Hippocampal formation (tissue), 2 donors: ENCODE measurements around the gene GABBR2.
A peak's percentile ranks its signal among the peaks of the same experiment; 100 is the strongest.
"Not testable (repeated sequence)": the region's sequence is repeated elsewhere in the genome, so short reads cannot be mapped to it uniquely, and the experiment has no call there.

Source experiments
- DNase-seq, 2 donors: peaks; one replicate each; lab custom pipeline; 2025; lab: John Stamatoyannopoulos, UW

GABBR2 gene

DNA sequence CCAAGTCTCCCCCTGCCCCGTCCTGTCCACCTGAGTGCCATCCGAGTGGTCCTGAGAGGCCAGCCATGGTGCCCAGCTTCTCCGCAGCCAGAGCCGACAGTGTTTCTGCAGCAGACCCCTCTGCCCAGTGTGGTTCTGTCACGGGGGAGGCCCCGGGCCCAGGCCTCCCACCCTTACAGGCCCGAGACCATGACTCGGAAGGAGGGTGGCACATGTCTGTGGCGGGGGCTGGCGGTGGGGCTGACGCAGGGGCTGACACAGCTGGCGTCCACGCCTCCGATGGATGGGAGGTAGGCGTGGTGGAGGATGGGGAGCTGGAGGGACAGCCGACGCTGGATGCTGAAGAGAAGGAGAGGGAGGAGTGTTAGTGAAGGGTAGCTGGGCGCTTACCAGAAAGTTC is 418.3 kb downstream of the GABBR2 start:
- no peak for DNase-seq

DNA sequence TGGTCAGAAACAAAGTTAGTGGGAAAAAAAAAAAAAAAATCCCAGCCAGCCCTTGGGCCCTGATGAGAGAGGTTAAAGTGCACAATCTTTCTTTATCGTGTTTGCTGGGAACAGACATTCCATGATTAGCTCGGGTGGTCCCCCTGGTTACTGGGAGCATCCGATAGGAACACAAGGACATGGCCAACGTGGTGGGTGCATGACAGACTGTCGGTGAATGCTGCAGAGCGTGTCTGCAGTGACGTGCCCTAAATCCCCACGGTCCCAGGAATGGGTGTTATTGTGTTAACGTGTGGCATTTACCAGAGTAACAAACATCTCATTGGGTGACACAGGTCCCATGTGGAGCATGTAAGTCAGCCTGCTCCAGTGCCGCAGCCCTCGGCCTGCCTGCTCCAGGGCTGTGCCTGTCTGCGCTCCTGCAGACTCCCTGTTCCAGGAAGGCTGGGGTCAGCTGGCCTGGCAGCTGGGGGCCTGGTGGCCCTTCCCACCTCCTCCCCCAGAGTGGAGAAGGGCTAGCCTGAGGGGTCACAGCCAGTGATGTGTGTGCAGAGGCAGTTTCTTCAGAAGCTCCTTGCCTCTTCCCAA is 419.0 kb downstream of the GABBR2 start:
- DNase-seq, result no peak

DNA sequence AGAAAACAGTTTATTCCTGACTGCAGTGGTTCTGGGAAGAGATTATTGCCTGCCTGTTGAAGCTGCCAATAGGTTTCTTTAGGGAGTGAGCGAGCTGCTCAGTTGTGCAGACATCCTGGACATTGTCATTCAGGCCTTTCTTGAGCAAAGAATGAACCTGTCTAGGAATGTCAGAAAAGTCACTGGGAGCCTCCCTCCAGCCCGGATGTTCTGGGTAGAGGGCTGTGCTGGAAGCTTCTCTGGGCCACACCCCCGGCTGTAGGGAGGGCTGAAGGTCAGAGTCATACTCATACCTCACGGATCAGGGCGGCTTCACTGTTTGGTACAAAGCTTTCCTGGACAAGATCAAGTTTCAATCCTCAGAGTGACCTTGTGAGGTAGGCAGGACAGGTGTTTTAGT is 419.9 kb downstream of the GABBR2 start:
- no peak for DNase-seq

DNA sequence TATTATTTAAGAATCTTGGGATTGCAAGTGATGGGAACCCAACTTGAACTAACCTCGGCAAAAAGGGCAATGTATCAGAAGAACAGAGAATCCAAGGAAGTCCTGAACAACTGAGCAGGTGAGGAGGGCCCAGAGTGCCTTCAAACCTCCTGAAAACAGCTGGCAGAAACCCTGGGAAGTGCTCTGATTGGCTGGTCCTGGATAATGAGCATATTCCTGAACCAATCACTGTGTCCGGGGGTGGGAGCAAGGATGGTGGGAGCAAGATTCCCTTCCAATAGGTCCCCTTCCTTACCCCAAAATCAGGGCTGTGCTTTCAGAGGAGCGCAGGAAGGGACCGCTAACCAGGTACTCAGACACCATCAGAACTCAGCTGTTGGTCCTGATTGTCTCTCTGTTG is 421.4 kb downstream of the GABBR2 start:
- no peak for DNase-seq

DNA sequence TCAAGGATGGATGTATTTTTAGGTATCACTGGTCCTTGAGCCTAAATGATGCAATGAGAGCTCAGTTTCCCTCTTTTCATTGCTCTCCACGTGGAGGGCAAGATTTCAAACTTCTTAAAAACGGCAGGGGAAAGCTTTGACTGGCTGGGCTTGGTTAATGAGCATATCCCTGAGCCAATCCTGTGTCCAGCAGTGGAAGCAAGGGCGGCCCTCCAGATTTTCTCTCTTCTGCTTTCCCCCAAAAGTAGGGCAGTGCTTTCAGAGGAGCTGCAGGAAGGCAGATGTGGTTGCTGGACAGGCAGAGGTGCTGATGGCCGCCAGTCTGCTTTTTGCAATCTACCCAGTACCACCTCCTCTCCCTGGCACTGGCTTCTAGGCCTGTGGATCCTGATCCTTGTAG is 423.3 kb downstream of the GABBR2 start:
- DNase-seq, result no peak

DNA sequence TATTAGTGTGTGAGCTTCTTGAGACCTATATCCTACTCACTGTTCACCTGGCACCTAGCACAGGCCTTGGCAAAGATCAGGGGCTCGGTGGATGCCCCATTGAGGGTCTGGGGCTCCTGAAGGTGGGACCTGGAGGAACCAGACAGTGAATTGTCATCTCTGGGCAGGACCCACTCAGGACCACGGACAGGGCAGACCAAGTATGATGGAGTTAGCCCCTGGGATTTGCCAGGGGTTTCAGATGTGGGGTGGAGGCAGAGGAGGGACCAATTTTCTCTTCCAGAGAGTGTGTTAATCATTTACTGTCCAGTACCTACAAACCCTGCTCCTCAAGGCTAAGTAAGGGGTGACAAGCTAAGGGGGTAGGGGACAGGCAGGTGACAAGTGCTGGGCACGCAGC is 424.0 kb downstream of the GABBR2 start:
- no peak for DNase-seq

DNA sequence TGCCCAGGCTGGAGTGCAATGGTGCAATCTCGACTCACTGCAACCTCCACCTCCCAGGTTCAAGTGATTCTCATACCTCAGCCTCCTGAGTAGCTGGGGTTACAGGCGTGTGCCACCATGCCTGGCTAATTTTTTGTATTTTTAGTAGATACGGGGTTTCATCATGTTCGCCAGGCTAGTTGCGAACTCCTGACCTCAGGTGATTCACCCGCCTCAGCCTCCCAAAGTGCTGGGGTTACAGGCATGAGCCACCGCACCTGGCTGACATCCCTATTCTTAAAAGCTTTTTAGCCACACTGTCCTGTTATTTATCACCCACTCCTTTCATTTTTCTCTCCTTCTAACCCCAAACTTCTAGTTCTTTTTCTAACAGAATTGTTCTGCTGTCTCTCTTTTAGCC is 425.6 kb downstream of the GABBR2 start:
- not testable (repeated sequence) for DNase-seq

DNA sequence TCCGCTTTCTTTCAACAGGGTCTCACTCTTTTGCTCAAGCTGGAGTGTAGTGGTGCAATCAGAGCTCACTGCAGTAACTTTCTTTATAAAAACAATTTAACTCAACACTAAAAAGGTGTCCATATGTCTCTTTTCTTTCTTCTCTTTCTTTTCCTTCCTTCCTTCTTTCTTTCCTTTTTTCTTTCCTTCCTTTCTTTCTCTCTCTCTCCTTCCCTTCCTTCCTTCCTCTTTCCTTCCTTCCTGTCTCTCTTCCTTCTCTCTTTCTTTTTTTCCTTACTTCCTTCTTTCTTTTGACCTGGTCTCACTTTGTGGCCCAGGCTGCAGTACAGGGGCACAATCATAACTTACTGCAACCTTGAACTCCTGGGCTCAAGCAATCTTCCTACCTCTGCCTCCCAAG is 427.5 kb downstream of the GABBR2 start:
- no peak for DNase-seq

DNA sequence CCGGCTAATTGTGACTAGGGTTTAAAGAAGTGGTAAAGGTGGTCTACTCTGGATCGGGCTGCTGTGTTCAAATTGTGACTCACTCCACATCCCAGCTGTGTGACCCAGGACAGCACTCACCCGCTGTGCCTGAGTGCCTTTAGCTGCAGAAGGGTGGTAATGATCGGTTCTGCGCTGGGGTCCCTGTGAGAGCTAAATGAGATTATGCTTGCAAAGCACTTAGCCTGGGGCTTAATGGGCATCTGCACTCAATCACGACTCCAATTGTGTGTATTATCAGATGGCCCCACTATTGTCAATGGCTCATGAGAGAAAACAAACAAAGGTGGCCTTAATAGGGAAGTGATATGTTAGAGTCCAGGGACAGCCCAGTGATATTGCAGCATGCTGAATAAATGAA is 428.2 kb downstream of the GABBR2 start:
- DNase-seq, result no peak

DNA sequence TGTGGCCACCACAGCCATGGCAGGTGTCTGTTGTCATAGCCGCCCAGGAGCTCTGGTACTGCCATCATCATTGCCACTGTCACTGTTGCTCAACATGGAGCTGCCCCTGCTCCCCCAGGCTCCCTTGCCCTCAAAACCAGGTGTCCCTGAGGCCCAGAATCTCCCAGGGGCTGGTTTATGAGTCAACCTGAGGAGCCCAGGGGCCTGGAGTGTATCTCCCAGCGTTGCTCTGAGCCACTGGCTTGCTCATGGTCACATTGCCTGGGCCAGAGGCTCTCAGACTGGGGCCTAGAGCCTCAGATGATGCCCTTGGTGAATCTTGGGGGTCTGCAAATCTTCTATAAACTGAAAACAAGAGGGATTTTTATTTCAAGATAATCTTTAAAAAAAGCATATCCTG is 428.6 kb downstream of the GABBR2 start:
- no peak for DNase-seq

DNA sequence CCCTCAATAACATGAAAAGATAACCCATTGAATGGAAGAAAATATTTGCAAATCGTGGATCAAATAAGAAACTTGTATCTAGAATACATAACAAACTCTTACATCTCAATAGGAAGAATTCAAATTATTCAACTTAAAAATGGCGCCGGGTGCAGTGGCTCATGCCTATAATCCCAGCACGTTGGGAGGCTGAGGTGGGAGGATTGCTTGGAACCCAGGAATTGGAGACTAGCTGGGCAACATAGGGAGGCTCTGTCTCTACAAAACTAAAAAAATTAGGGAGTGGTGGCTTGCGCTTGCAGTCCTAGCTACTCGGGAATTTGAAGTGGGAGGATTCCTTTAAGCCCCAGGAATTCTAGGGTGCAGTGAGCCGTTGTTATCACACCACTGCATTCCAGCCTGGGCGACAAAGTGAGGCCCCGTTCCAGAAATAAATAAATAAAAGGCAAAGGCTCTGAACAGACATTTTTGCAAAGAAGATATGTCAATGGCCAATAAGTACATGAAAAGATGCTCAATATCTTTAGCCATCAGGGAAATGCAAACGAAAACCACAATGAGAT is 431.7 kb downstream of the GABBR2 start:
- no peak for DNase-seq

DNA sequence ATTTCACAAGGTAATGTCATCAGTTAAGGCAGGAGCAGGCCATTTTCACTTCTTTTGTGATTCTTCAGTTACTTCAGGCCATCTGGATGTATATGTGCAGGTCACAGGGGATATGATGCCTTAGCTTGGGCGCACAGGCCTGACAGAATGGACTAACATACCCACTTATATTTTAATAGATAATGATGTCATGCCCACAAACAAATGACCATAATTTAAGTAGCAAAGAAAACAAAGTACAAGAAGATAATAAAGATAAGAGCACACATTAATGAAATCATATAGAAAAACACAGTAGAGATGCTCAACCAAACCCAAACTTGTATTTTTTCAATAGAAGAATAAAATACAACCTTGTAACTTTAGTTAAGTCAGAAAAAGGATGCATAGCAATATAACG is 433.6 kb downstream of the GABBR2 start:
- no peak for DNase-seq

DNA sequence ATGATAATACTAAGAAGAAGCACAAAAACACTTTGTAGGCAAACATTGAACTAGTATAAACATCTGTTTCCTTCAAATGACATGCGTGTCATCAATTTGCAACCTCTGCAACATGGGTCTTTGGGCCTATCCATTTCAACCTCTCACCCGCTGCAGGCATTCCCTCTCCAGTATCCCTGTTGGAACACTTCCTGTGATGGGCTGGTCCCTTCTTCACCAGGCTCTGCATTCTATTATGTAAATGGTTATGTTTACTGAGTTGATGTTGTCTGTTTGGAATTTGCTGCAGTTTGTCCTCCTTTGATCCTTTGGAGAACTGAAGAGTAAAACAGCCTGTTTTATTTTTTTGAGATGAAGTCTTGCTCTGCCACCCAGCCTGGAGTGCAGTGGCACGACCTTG is 436.7 kb downstream of the GABBR2 start:
- DNase-seq, result no peak

DNA sequence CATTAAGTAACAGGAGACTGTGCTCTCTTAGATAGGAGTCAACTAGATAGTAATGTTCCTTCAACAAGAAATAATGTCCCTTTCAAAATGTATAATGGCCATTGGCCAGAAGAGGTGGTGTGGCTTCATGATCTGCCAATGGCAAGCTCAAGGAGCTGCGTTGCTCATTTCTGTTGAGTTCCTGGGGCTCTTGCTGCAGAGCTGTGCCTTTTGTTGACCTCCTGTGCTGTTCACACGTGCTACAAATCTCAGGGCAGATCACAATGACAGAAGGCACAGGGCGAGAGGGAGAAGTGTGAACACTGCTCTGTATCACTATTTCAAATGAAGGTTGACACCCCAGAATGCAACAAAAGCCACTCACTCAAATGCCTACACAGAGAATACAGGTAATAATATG is 437.3 kb downstream of the GABBR2 start:
- DNase-seq, result no peak

DNA sequence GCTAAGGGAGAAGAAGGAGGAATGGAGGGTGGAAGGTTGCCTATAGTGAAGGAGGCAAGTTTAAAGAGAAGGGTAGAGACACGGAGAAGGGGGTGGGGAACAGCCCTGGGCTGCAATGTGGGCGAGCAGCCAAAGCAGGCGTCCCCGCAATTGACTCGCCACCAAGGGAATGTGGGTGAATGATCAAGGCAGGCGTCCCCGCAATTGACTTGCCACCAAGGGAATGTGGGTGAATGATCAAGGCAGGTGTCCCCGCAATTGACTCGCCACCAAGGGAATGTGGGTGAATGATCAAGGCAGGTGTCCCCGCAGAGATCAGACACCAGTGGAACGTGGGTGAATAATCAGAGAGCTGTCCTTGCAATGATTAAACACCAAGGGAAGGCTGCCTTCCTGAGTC is 438.5 kb downstream of the GABBR2 start:
- DNase-seq, result not testable (repeated sequence)

DNA sequence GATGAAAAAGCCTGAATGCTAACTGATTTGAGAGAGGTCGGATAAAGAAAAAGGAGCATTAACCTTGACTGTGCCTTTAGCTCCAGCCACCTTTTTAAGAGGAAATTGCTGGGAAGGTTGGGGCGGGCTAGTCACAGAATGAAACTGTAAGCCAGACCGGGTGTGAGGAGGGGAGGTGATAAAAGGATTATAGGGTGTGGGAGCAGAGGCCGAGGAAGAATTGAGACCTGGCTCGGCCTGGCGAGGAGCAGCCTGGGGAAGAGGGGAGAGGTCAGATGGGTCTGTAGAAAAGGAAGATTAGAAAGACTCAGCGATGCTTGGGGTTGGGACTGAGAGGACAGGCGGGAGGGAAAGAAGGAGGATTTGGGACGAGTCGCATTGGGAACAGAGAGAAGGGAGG is 439.1 kb downstream of the GABBR2 start:
- not testable (repeated sequence) for DNase-seq

DNA sequence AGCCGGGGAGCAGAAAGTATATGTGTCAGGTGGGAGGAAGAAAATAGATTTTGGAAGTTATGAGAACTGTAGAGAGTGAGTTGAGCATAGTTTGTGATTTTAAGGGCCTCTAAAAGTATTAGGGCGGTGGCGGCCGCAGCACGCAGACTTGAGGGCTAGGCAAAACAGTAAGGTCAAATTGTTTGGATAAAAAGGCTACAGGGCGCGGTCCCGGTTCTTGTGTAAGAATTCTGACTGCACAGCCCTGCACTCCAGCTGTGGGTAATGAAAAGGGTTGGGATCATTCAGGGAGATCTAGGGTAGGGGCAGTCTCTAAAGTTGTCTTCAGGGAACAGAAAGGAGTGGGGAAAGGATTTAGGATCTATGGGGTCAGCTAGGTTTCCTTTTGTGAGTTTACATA is 441.2 kb downstream of the GABBR2 start:
- DNase-seq, result not testable (repeated sequence)

DNA sequence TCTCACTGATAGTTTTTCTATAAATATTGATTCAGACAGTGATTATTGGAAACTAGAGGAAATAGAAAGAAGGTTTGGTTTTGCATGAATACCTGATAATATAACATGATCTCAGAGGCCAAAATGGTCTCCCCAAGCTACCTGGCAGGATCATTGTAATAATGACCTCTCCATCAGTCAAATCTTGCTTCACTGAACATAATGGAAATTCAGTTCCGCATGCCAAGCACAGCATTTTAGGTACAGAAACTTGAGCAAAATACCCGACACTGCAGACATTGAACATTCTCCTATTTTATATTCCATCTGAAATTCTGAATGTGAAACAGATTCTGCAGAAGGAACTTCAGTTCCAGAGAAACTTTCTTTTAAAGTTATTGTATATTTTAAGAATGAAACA is 444.2 kb downstream of the GABBR2 start:
- no peak for DNase-seq

DNA sequence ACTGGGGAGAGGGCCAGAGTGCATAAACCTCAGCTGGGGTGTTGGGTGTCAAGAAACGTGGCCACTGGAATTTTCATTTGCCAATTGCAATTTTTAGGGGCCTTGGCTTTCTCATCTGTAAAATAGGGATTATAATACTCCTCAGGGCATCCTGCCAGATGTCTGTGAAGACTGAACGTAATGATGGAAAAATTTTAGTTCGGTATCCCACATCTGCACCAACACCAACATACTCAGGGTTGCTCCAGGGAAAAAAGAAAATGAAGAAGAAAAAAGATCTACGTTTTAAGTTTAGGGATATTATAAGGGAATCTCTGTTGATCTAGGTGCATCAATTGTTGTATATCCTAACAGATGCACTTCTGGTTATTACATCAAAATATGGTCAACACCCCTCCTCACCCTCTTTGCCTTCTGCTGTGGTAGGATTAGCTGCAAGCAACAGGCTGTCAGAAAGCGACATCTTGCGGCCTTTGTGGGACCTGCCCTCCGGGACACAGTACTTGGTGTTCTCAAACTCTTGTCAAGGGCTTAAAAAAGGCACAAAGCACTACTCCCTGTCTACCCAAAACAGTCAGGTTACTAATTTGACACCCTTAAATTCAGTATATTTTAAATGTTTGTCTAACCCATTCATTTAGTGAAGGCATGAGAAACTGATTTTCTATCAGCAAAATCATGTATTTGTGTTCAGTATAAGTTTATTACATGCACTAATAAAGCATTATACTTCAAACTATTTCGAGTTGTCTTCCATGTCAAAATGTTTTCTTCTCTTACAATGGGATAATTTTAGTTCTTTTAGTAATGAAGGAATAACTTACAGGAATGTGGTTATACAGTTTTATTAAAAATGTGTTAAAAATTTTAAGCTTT is 445.0 kb downstream of the GABBR2 start:
- peak; percentile 66 to 74 for DNase-seq

DNA sequence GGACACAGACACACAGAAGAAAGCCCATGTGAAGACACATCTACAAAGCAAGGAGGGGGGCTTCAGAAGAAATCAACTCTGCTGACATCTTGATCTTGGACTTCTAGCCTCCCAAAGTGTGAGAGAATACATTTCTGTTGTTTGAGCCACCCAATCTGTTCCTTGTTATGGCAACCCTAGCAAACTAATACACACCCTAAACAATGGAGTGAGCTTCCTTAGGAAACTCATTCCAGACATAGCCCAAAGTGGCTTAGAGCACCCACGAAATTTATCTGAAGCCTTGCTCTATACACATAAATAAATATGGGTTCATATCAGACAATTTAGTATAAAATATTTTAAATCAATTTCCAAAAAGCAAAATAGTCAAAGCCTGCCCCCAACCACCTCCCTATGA is 445.7 kb downstream of the GABBR2 start:
- no peak for DNase-seq

DNA sequence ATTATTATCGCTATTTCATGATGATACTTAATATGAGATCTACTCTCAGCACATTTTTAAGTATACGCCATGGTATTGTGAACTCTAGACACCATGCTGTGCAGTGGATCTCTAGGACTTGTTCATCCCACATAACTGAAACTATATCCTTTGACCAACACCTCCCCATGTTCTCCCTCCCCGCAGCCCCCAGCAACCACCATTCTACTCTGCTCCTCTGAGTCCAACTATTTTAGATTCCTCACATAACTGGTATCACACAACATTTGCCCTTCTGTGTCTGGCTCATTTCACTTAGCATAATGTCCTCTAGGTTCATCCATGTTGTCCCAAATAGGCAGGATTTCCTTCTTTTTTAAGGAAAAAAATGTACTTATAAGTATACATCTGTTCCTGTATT is 446.7 kb downstream of the GABBR2 start:
- DNase-seq, result no peak

DNA sequence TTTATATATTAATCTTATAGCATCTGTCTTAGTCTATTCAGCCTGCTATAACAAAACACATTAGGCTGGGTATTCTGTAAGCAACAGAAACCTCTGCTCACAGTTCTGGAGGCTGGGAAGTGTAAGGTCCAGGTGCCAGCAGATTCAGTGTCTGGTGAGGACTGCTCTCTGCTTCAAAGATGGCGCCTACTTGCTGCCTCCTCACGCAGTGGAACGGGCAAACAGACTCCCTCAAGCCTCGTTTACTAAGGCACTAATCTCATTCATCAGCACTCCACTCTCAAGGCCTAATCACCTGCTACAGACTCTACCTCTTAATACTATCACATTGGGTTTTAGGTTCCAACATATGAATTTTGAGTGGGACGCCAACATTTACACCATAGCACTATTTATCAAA is 448.1 kb downstream of the GABBR2 start:
- DNase-seq, result no peak

DNA sequence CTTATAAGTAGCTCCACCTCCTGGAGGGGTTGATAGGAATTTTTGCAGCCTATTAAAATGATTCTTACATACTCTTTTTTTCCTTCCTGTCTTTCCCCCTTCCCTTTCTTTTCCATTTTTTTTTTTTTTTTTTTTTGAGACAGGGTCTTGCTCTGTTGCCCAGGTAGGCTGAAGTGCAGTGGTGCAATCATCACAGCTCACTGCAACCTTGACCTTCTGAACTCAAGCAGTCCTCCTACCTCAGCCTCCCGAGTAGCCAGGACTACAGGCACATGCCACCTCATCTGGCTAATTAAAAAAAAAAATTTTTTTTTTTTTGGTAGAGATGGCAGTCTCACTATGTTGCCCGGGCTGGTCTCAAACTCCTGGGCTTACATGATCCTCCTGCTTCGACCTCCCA is 448.9 kb downstream of the GABBR2 start:
- no peak for DNase-seq
